SIG-M5 treated with dmso at 0.1 percent for 504 hours (cell line): ENCODE measurements around the gene PAPSS1.

Source experiments
- DNase-seq: peaks from one replicate; lab custom pipeline; 2025; ENCODE audit not compliant: unreplicated experiment; lab: John Stamatoyannopoulos, UW

The PAPSS1 gene

DNA sequence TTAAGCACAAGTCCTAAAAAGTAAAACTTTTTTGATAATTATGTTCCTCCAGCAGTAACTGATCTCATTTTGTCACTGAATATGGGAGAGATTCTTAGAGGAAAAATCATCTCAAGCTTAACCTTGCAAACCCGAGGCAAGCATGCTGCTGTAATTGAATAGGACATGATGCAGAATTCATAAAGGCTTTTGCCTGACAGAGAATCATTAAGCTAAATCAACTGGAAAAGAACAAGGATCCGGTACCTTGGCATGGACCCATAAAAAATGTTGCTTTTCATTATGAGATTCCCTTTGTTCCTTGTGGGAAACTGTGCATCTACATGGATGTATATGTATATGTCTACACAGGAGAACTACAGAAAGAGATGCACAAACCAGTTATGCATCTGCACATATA is 149.1 kb downstream of the PAPSS1 start:
- no peak for DNase-seq

DNA sequence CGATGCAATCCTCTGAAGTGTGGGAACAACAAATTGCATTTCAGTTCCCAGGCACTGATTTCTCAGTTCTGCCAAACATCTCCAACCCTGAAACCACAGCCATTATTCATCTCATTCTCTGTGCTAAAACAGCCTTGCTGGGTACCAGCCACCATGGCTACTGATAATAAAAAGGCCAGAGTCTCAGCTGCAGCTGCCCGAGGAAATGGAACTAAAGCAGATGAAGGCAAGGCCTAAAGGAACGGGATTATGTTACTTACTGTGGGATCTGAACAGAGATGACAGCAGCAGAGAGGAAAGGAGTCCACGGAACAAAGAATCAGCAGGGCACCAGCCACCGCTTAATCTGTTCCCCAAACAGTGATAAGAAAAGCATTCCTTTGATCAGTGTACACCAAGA is 155.7 kb downstream of the PAPSS1 start:
- DNase-seq, result no peak
